ENCODE data around the gene TARBP2.

DNA sequence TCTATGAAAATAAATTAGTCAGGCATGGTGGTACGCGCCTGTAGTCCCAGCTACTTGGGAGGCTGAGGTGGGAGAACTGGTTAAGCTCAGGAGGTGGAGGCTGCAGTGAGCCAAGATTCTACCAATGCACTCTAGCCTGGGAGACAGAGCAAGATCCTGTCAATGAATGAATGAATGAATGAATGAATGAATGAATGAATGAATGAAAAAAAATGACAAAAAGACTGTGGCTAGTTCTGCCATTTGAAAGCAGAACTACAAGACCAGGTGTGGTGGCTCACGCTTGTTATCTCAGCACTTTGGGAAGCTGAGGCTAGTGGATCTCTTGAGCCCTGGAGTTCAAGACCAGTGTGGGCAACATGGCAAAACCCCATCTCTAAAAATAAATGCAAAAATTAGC is 38.4 kb downstream of the TARBP2 start:
- TF ChIP-seq, protein P1, sequence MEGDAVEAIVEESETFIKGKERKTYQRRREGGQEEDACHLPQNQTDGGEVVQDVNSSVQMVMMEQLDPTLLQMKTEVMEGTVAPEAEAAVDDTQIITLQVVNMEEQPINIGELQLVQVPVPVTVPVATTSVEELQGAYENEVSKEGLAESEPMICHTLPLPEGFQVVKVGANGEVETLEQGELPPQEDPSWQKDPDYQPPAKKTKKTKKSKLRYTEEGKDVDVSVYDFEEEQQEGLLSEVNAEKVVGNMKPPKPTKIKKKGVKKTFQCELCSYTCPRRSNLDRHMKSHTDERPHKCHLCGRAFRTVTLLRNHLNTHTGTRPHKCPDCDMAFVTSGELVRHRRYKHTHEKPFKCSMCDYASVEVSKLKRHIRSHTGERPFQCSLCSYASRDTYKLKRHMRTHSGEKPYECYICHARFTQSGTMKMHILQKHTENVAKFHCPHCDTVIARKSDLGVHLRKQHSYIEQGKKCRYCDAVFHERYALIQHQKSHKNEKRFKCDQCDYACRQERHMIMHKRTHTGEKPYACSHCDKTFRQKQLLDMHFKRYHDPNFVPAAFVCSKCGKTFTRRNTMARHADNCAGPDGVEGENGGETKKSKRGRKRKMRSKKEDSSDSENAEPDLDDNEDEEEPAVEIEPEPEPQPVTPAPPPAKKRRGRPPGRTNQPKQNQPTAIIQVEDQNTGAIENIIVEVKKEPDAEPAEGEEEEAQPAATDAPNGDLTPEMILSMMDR (IDR thresholded peaks at IDR 0.05), result no peak
- TF ChIP-seq POLR2A (IDR thresholded peaks at IDR 0.05), result no peak

Measured in Peyer's patch (tissue), 4 donors.